GM19025 (cell line): Measurements from ENCODE around the gene SAA1.
"Not testable (repeated sequence)": the region's sequence is repeated elsewhere in the genome, so short reads cannot be mapped to it uniquely, and the experiment has no call there.

Experiments used
- ATAC-seq: cut with Tn5 transposase; IDR thresholded peaks from one replicate; pipeline ENCODE4 v1.9.1; 2021; ENCODE audit warnings: mild to moderate bottlenecking, low read depth, moderate library complexity; ENCODE audit not compliant: unreplicated experiment

Gene SAA1

GRCh38 chr11:18254781-18255361, 11.2 kb upstream of the SAA1 start:
- ATAC-seq: no peak

- ATAC-seq: no peak
These were observed 6.8 kb upstream of the SAA1 start for GRCh38 chr11:18259259-18259658.

- no peak for ATAC-seq
These were observed 4.3 kb upstream of the SAA1 start for GRCh38 chr11:18261721-18262120.

GRCh38 chr11:18262681-18263350, 3.2 kb upstream of the SAA1 start:
- ATAC-seq: not testable (repeated sequence)

GRCh38 chr11:18264035-18264434, 2.0 kb upstream of the SAA1 start:
- ATAC-seq: no peak

GRCh38 chr11:18264677-18265555, 1.1 kb upstream of the SAA1 start:
- no peak for ATAC-seq

- peak; percentile 58 for ATAC-seq
These were observed 1.5 kb downstream of the SAA1 start for GRCh38 chr11:18267335-18268133.

GRCh38 chr11:18269252-18269651, 3.2 kb downstream of the SAA1 start:
- not testable (repeated sequence) for ATAC-seq

- no peak for ATAC-seq
These were observed 4.0 kb downstream of the SAA1 start for GRCh38 chr11:18270102-18270501.

- ATAC-seq: no peak
These were observed 5.1 kb downstream of the SAA1 start for GRCh38 chr11:18271206-18271605.

GRCh38 chr11:18277565-18278271, 11.7 kb downstream of the SAA1 start:
- no peak for ATAC-seq

- ATAC-seq: peak; percentile 90
These were observed 14.5 kb downstream of the SAA1 start for GRCh38 chr11:18280438-18281045.

- ATAC-seq: no peak
These were observed 16.6 kb downstream of the SAA1 start for GRCh38 chr11:18282626-18283025.

GRCh38 chr11:18285841-18286240, 19.8 kb downstream of the SAA1 start:
- ATAC-seq: no peak

- no peak for ATAC-seq
These were observed 22.8 kb downstream of the SAA1 start for GRCh38 chr11:18288911-18289310.

- no peak for ATAC-seq
These were observed 28.8 kb downstream of the SAA1 start for GRCh38 chr11:18294862-18295261.

GRCh38 chr11:18295316-18295715, 29.3 kb downstream of the SAA1 start:
- no peak for ATAC-seq

GRCh38 chr11:18299721-18300120, 33.7 kb downstream of the SAA1 start:
- no peak for ATAC-seq

GRCh38 chr11:18304745-18305144, 38.7 kb downstream of the SAA1 start:
- ATAC-seq: no peak
